Cardiac muscle cell (in vitro differentiated cells and primary cell): ENCODE measurements around the gene TXLNG. TPM values are rescaled to one million over a fixed set of nuclear protein-coding genes. Genes with fewer than 3 reads are reported as not detected.
A peak's percentile ranks its signal among the peaks of the same experiment; 100 is the strongest.

Experiments used
- DNase-seq, 2 donors: peaks; one replicate each; pipeline versions ENCODE4 v3.0.0 to v3.0.0-alpha.2; 2010 to 2017; ENCODE audit warnings: low read depth in 1 of 2, low spot score in 1 of 2
- H3K27ac ChIP-seq: fragments of 200-600 bp; sonication (generic); 2 replicates; pipeline ENCODE4 v1.5.1; 2016
- H3K27me3 ChIP-seq: fragments of 200-600 bp; sonication (generic); 2 replicates; pipeline ENCODE4 v1.6.0; 2016; ENCODE audit warnings: control low read depth
- H3K36me3 ChIP-seq: fragments of 200-600 bp; sonication (generic); 2 replicates; pipeline ENCODE4 v1.5.1; 2016; ENCODE audit warnings: control low read depth
- H3K4me1 ChIP-seq: fragments of 200-600 bp; sonication (generic); 2 replicates; pipeline ENCODE4 v1.8.1; 2017; ENCODE audit warnings: low read depth, mild to moderate bottlenecking, mixed run types
- H3K4me3 ChIP-seq: fragments of 200-600 bp; sonication (generic); 2 replicates; pipeline ENCODE4 v1.5.1; 2016; ENCODE audit warnings: mild to moderate bottlenecking
- H3K9me3 ChIP-seq: fragments of 200-600 bp; sonication (generic); 2 replicates; pipeline ENCODE4 v1.5.1; 2017; ENCODE audit warnings: low read depth, mild to moderate bottlenecking, control low read depth
- CTCF ChIP-seq: IDR thresholded peaks from 2 replicates; pipeline ENCODE4 v1.5.1; 2012; ENCODE audit warnings: low read depth, mild to moderate bottlenecking, low read length
- polyA plus RNA-seq: library from polyadenylated mRNA; unstranded; fragments of >200 nt; fragmentation: Nextera tagmentation; extraction: Ambion mirVana; gene quantifications from 2 replicates; pipeline ENCODE4 v1.2.1, GENCODE V29; 2016
- total RNA-seq: library from RNA; depleted of rRNA; stranded (reverse); fragments of >200 nt; gene quantifications from 2 replicates; pipeline ENCODE4 v1.2.3, GENCODE V29; 2016

Gene TXLNG
- total and polyA plus RNA-seq, 2 experiments from 2014 or later: 12.4 to 16.8 TPM

GRCh38 chrX:16876696-16877095 is 90.4 kb downstream of the TXLNG start:
- H3K9me3 ChIP-seq: no peaks in the 10 kb centered on the region
- no peak overlapping the region for H3K4me3 ChIP-seq
- H3K27me3 ChIP-seq: no peaks in the 10 kb centered on the region
- H3K36me3 ChIP-seq: no peaks in the 10 kb centered on the region
- DNase-seq: no peak
- peaks cover 7% of the 10 kb centered on the region for H3K4me1 ChIP-seq
- no peak for TF ChIP-seq CTCF
- no peak overlapping the region for H3K27ac ChIP-seq

- H3K4me3 ChIP-seq: no peak overlapping the region
- no peaks in the 10 kb centered on the region for H3K27me3 ChIP-seq
- peak in 1 of 2 donors; percentile 53 for DNase-seq
- no peak for TF ChIP-seq CTCF
- no peaks in the 10 kb centered on the region for H3K36me3 ChIP-seq
- no peaks in the 10 kb centered on the region for H3K9me3 ChIP-seq
- H3K27ac ChIP-seq: no peak overlapping the region
- peaks cover 3% of the 10 kb centered on the region for H3K4me1 ChIP-seq
Observed at GRCh38 chrX:16882169-16882568, 95.9 kb downstream of the TXLNG start.

GRCh38 chrX:16882702-16883486 is 96.6 kb downstream of the TXLNG start:
- no peak overlapping the region for H3K27ac ChIP-seq
- H3K27me3 ChIP-seq: no peaks in the 10 kb centered on the region
- peak; percentile 73 to 83 for DNase-seq

GRCh38 chrX:16883487-16883804 is 97.2 kb downstream of the TXLNG start:
- Histone ChIP-seq H3K27me3 (no peaks in the 10 kb centered on the region), H3K9me3 (no peaks in the 10 kb centered on the region), H3K4me1 (peaks cover 3% of the 10 kb centered on the region), H3K36me3 (no peaks in the 10 kb centered on the region), H3K27ac (no peak overlapping the region), H3K4me3 (peak overlapping the region; percentile 57)
- no peak for DNase-seq
- no peak for TF ChIP-seq CTCF

More at GRCh38 chrX:16882702-16883486, 96.6 kb downstream of the TXLNG start:
- Histone ChIP-seq H3K9me3 (no peaks in the 10 kb centered on the region), H3K4me1 (peaks cover 3% of the 10 kb centered on the region), H3K36me3 (no peaks in the 10 kb centered on the region), H3K4me3 (peak overlapping the region; percentile 57)
- TF ChIP-seq CTCF: peak; percentile 56

GRCh38 chrX:16885628-16886027 is 99.4 kb downstream of the TXLNG start:
- DNase-seq: no peak
- H3K27ac ChIP-seq: no peak overlapping the region
- H3K9me3 ChIP-seq: no peaks in the 10 kb centered on the region
- TF ChIP-seq CTCF: no peak
- no peaks in the 10 kb centered on the region for H3K36me3 ChIP-seq
- no peak overlapping the region for H3K4me3 ChIP-seq
- H3K27me3 ChIP-seq: no peaks in the 10 kb centered on the region
- peaks cover 3% of the 10 kb centered on the region for H3K4me1 ChIP-seq
